CD4-positive, alpha-beta T cell treated with Interleukin-10 for 1 hour (primary cell): ENCODE data around the gene HOOK2.
"Not testable (repeated sequence)": the region's sequence is repeated elsewhere in the genome, so short reads cannot be mapped to it uniquely, and the experiment has no call there.

ENCODE experiments used
- DNase-seq: peaks from one replicate; pipeline ENCODE4 v3.0.0-alpha.2; 2020

HOOK2 gene

GRCh38 chr19:12720296-12720695 is 55.1 kb downstream of the HOOK2 start:
- DNase-seq = no peak

- DNase-seq = no peak
Measured at GRCh38 chr19:12715929-12716328, 59.4 kb downstream of the HOOK2 start.

- no peak for DNase-seq
Measured at GRCh38 chr19:12715102-12715501, 60.2 kb downstream of the HOOK2 start.

GRCh38 chr19:12713304-12713703 is 62.0 kb downstream of the HOOK2 start:
- not testable (repeated sequence) for DNase-seq
